Esophagus muscularis mucosa (tissue), 4 donors: ENCODE measurements around the gene PLCB3. TPM values are rescaled to one million over a fixed set of nuclear protein-coding genes. Genes with fewer than 3 reads are reported as not detected.

ENCODE experiments used
- DNase-seq: peaks from one replicate; pipeline ENCODE4 v3.0.0-alpha.2; 2017; ENCODE audit errors: extremely low spot score
- H3K27ac ChIP-seq, 4 donors: fragments of 200-600 bp; sonication (generic); replicated peaks in 1 of 4; 1 replicate in 3 of 4; 2 replicates in 1 of 4; pipeline ENCODE4 v1.5.1; 2016 to 2019; ENCODE audit warnings: mild to moderate bottlenecking in 1 of 4
- H3K27me3 ChIP-seq, 4 donors: fragments of 200-600 bp; sonication (generic); one replicate each; pipeline versions ENCODE4 v1.5.1 to v1.6.0; 2016 to 2019
- H3K36me3 ChIP-seq, 4 donors: fragments of 200-600 bp; sonication (generic); one replicate each; pipeline ENCODE4 v1.5.1; 2016 to 2019
- H3K4me1 ChIP-seq, 4 donors: fragments of 200-600 bp; sonication (generic); one replicate each; pipeline ENCODE4 v1.5.1; 2016 to 2019
- H3K4me3 ChIP-seq, 4 donors: fragments of 200-600 bp; sonication (generic); 1 replicate in 2 of 4; 2 replicates in 2 of 4; pipeline ENCODE4 v1.5.1; 2016 to 2019; ENCODE audit warnings: mild to moderate bottlenecking in 4 of 4, moderate library complexity in 1 of 4
- H3K9me3 ChIP-seq, 4 donors: fragments of 200-600 bp; sonication (generic); 1 replicate in 3 of 4; 2 replicates in 1 of 4; pipeline ENCODE4 v1.5.1; 2016 to 2019
- EP300 ChIP-seq: sonication (generic); formaldehyde crosslinking; IDR thresholded peaks from one replicate; pipeline ENCODE4 v1.6.1; 2017; ENCODE audit warnings: antibody characterized with exemption
- POLR2A ChIP-seq: fragments of 450-650 bp; IDR thresholded peaks from one replicate; pipeline ENCODE4 v1.6.1; 2017; ENCODE audit warnings: antibody characterized with exemption, moderate library complexity, mild to moderate bottlenecking, low read depth
- POLR2AphosphoS5 ChIP-seq, 2 donors: sonication (generic); formaldehyde crosslinking; IDR thresholded peaks; one replicate each; pipeline ENCODE4 v1.6.1; 2017; ENCODE audit warnings: antibody characterized with exemption in 2 of 2
- WGBS: methylation state at CpG from one replicate; pipeline ENCODE4 v1.1.5; 2018; 5-methylcytosine and 5-hydroxymethylcytosine counted together
- intact Hi-C: fragments of 100-400 bp; cut with DNase I; formaldehyde crosslinking; loops from one replicate; pipeline ENCODE4 v1.15.1; 2023
- total RNA-seq, 4 donors: library from RNA; depleted of rRNA; stranded (reverse); fragments of >200 nt; gene quantifications; one replicate each; pipeline versions ENCODE4 v1.1.0 to v1.2.1, GENCODE V29; 2016
- TF ChIP-seq, protein P1 (sequence below), 3 experiments: fragments of 200-600 bp in 2 of 3; fragments of 450-650 bp in 1 of 3; sonication (generic) in 2 of 3; IDR thresholded peaks; one replicate each; pipeline ENCODE4 v1.5.1; 2017 to 2019; ENCODE audit warnings: antibody characterized with exemption in 3 of 3, mild to moderate bottlenecking in 2 of 3, moderate library complexity in 1 of 3

The PLCB3 gene
- total RNA-seq, 4 donors from 2014 or later, result 18.9 to 36.5 (median 25.3) TPM

DNA sequence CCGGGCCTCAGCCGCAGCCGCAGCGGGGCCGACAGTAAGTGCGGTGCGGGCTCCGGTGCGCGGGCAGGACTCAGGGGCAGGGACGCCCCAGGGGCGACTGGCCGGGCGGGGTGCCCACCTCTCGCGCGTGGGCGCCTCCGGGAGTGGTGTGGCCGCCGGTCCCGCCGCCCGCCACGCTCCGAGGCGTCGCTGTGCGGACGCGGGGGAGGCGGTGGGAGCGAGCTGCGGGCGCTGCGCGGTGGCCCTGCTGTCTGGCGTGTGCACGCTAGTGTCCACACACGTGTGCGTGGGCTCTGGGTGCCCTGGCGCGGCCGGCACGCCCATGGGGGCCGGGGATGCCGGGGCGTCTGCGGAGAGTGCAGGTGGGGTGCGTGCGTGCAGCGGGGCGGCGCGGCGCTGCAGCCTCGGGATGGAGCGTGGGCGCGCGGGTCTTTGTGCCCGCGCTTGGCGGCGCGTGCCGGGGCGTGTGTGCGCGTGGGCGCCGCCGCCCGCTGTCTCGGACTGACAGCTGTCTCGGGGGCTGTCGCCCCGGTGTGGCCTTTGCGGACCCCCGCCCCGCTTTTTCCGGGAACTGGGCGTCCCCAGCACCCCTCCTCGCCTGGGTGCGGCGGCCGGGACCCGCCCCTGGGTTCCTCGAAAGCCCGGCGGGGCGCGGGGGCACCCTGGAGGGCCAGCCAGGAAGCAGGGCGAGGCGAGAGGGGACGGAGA lies 40.6 kb downstream of the PLCB3 start:
- Histone ChIP-seq H3K27ac (no peak overlapping the region), H3K9me3 (no peaks in the 10 kb centered on the region), H3K4me3 (peak overlapping the region; percentile 43 to 56 (median 50)), H3K27me3 (peaks cover 9 to 73% (median 40%) of the 10 kb centered on the region in 4 donors), H3K4me1 (peaks cover 16 to 38% (median 26%) of the 10 kb centered on the region in 4 donors), H3K36me3 (peaks cover 0 to 16% (median 7%) of the 10 kb centered on the region in 4 donors)
- WGBS, result no CpG with 5 or more reads among the region's 96 CpGs
- intact Hi-C loops, result no loop called here
- DNase-seq, result no peak
- TF ChIP-seq, protein P1, sequence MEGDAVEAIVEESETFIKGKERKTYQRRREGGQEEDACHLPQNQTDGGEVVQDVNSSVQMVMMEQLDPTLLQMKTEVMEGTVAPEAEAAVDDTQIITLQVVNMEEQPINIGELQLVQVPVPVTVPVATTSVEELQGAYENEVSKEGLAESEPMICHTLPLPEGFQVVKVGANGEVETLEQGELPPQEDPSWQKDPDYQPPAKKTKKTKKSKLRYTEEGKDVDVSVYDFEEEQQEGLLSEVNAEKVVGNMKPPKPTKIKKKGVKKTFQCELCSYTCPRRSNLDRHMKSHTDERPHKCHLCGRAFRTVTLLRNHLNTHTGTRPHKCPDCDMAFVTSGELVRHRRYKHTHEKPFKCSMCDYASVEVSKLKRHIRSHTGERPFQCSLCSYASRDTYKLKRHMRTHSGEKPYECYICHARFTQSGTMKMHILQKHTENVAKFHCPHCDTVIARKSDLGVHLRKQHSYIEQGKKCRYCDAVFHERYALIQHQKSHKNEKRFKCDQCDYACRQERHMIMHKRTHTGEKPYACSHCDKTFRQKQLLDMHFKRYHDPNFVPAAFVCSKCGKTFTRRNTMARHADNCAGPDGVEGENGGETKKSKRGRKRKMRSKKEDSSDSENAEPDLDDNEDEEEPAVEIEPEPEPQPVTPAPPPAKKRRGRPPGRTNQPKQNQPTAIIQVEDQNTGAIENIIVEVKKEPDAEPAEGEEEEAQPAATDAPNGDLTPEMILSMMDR (IDR thresholded peaks at IDR 0.05), result no peak
- no peak for TF ChIP-seq POLR2AphosphoS5 (IDR thresholded peaks at IDR 0.05)
- TF ChIP-seq POLR2A, result no peak
- no peak for TF ChIP-seq EP300

DNA sequence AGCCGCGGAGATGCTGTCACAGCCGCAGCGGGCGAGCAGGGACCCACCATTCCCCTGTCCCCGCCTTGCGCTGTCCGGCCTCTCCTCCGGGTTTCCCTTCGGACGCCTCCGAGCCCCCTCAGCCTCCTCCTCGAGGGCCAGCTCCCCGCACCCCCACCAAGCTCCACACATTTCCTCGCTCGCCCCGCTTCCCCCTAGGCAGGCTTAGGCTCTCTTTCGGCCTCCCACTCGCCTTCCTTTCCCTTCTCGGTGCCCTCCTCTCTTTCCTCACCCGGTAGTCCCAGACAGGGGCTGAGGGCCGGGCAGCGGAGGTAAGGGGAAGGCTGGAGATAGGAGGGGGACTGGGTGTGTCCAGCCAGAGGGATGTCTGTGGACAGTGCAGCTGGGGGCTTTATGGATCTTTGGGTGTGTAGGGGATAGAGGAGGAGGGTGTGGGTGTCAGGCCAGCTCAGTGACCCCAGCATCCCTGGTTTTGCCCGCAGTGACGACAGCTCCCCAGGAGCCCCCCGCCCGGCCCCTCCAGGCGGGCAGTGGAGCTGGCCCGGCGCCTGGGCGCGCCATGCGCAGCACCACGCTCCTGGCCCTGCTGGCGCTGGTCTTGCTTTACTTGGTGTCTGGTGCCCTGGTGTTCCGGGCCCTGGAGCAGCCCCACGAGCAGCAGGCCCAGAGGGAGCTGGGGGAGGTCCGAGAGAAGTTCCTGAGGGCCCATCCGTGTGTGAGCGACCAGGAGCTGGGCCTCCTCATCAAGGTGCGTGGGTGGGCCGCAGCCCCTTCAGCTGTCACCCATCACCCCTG lies 41.3 kb downstream of the PLCB3 start:
- Histone ChIP-seq H3K27me3 (peaks cover 9 to 81% (median 46%) of the 10 kb centered on the region in 4 donors), H3K4me3 (peak overlapping the region; percentile 43 to 56 (median 50)), H3K4me1 (peaks cover 16 to 30% (median 22%) of the 10 kb centered on the region in 4 donors), H3K36me3 (peaks cover 0 to 16% (median 6%) of the 10 kb centered on the region in 4 donors), H3K9me3 (no peaks in the 10 kb centered on the region), H3K27ac (no peak overlapping the region)
- no peak for DNase-seq
- WGBS, result 29% methylated on average over 16 of the region's 42 CpGs
- TF ChIP-seq POLR2A (no peak), POLR2AphosphoS5 (IDR thresholded peaks at IDR 0.05) (no peak), EP300 (no peak)
- TF ChIP-seq, protein P1 (IDR thresholded peaks at IDR 0.05), result no peak
- intact Hi-C loops, result no loop called here

DNA sequence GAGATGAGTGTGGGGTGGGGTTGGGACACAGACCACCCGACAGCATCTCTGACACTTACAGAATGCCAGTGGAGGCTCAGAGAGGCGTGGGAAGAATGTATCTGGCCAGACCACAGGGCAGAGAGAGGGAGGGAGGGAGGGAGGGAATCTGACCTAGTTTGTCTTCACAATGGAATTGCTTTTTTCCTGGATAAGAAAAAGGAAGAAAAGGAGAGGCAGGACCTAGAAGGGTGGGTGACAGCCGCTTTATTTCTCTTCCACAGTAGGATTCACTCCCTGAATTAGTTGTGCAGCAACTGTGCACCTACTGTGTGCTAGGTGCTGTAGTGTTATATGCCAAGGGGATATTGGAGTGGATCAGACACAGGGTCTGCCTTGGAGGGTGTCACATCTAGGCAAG lies 43.4 kb downstream of the PLCB3 start:
- 44% methylated on average over 3 of the region's 3 CpGs for WGBS
- H3K9me3 ChIP-seq, result no peaks in the 10 kb centered on the region
- H3K27ac ChIP-seq, result no peak overlapping the region
- peaks cover 0 to 2% (median 0%) of the 10 kb centered on the region in 4 donors for H3K36me3 ChIP-seq
- TF ChIP-seq EP300, result no peak
- no peak for TF ChIP-seq POLR2A
- TF ChIP-seq, protein P1 (IDR thresholded peaks at IDR 0.05), result no peak
- TF ChIP-seq POLR2AphosphoS5 (IDR thresholded peaks at IDR 0.05), result no peak
- intact Hi-C loops, result loop anchor here (5.0 kb wide), 1 partner anchor 92 kb away; no protein-coding TSS in a partner anchor
- peaks cover 25 to 33% (median 31%) of the 10 kb centered on the region in 4 donors for H3K4me1 ChIP-seq
- DNase-seq, result no peak
- no peak overlapping the region for H3K4me3 ChIP-seq
- H3K27me3 ChIP-seq, result peaks cover 13 to 100% (median 62%) of the 10 kb centered on the region in 4 donors

DNA sequence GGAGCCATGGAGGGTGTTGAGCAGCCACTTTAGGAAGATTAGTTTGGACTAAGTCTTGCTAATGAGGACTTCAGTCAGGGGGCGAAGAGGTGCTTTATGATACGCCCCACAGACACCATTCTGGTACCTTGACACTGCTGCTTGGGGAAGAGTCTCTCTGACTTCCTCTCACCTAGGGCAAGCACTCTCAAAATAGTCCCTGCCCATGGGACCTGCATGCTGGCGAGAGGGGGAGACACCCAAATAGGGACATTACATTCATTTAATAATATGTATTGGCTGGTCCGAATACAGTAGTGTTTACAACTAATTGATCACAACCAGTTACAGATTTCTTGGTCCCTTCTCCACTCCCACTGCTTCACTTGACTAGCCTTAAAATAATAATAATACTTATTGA lies 44.4 kb downstream of the PLCB3 start:
- H3K36me3 ChIP-seq, result no peaks in the 10 kb centered on the region
- no peak overlapping the region for H3K4me3 ChIP-seq
- peaks cover 16 to 100% (median 65%) of the 10 kb centered on the region in 4 donors for H3K27me3 ChIP-seq
- 95% methylated on average over 4 of the region's 4 CpGs for WGBS
- H3K4me1 ChIP-seq, result peaks cover 35 to 41% (median 40%) of the 10 kb centered on the region in 4 donors
- intact Hi-C loops, result loop anchor here (5.0 kb wide), 1 partner anchor 93 kb away; no protein-coding TSS in a partner anchor
- TF ChIP-seq, protein P1 (IDR thresholded peaks at IDR 0.05), result no peak
- TF ChIP-seq EP300, result no peak
- TF ChIP-seq POLR2A, result no peak
- no peak for TF ChIP-seq POLR2AphosphoS5 (IDR thresholded peaks at IDR 0.05)
- no peak overlapping the region for H3K27ac ChIP-seq
- H3K9me3 ChIP-seq, result no peaks in the 10 kb centered on the region
- DNase-seq, result no peak
